Stimulated activated naive CD8-positive, alpha-beta T cell treated with anti-CD3 and anti-CD28 coated beads, Interleukin-15, Interleukin-2, amounts not matched to agents 100 ng/mL and 50 ng/mL, for 24 hours (primary cell): ENCODE results near the gene PARD3B.

ENCODE experiments used
- H3K27ac Mint-ChIP-seq: one replicate; pipeline ENCODE4 v1.8.0; 2021; ENCODE audit warnings: mild to moderate bottlenecking, mixed read lengths
- H3K27me3 Mint-ChIP-seq: one replicate; pipeline ENCODE4 v1.8.0; 2021; ENCODE audit warnings: mixed read lengths
- H3K36me3 Mint-ChIP-seq: one replicate; pipeline ENCODE4 v1.8.0; 2021; ENCODE audit warnings: low read depth, mixed read lengths
- H3K4me1 Mint-ChIP-seq: one replicate; pipeline ENCODE4 v1.8.0; 2021; ENCODE audit warnings: low read depth, mixed read lengths
- H3K4me3 Mint-ChIP-seq: one replicate; pipeline ENCODE4 v1.8.0; 2021; ENCODE audit warnings: mild to moderate bottlenecking, mixed read lengths
- H3K9me3 Mint-ChIP-seq: one replicate; pipeline ENCODE4 v1.8.0; 2021; ENCODE audit warnings: mixed read lengths

The PARD3B gene

GRCh38 chr2:204748286-204748685, 203.0 kb downstream of the PARD3B start:
- Mint-ChIP-seq H3K9me3 (no peaks in the 10 kb centered on the region), H3K27ac (no peak overlapping the region), H3K4me3 (no peak overlapping the region), H3K4me1 (peaks cover 33% of the 10 kb centered on the region), H3K27me3 (no peaks in the 10 kb centered on the region), H3K36me3 (no peaks in the 10 kb centered on the region)

GRCh38 chr2:204749319-204749718, 204.0 kb downstream of the PARD3B start:
- Mint-ChIP-seq H3K27me3 (no peaks in the 10 kb centered on the region), H3K4me3 (peak overlapping the region; percentile 5), H3K36me3 (no peaks in the 10 kb centered on the region), H3K4me1 (peaks cover 22% of the 10 kb centered on the region), H3K27ac (no peak overlapping the region), H3K9me3 (no peaks in the 10 kb centered on the region)

GRCh38 chr2:204750389-204750788, 205.1 kb downstream of the PARD3B start:
- no peaks in the 10 kb centered on the region for H3K9me3 Mint-ChIP-seq
- H3K27me3 Mint-ChIP-seq = no peaks in the 10 kb centered on the region
- H3K4me1 Mint-ChIP-seq = peaks cover 17% of the 10 kb centered on the region
- H3K36me3 Mint-ChIP-seq = no peaks in the 10 kb centered on the region
- H3K4me3 Mint-ChIP-seq = no peak overlapping the region
- H3K27ac Mint-ChIP-seq = no peak overlapping the region

- H3K27ac Mint-ChIP-seq = no peak overlapping the region
- peaks cover 17% of the 10 kb centered on the region for H3K4me1 Mint-ChIP-seq
- no peaks in the 10 kb centered on the region for H3K27me3 Mint-ChIP-seq
- no peaks in the 10 kb centered on the region for H3K9me3 Mint-ChIP-seq
- H3K36me3 Mint-ChIP-seq = no peaks in the 10 kb centered on the region
- H3K4me3 Mint-ChIP-seq = no peak overlapping the region
These were observed 206.2 kb downstream of the PARD3B start for GRCh38 chr2:204751472-204751871.

GRCh38 chr2:204753841-204754240, 208.6 kb downstream of the PARD3B start:
- H3K36me3 Mint-ChIP-seq = no peaks in the 10 kb centered on the region
- H3K9me3 Mint-ChIP-seq = no peaks in the 10 kb centered on the region
- H3K27me3 Mint-ChIP-seq = no peaks in the 10 kb centered on the region
- H3K4me3 Mint-ChIP-seq = no peak overlapping the region
- H3K4me1 Mint-ChIP-seq = peaks cover 16% of the 10 kb centered on the region
- H3K27ac Mint-ChIP-seq = no peak overlapping the region

GRCh38 chr2:204754898-204755297, 209.6 kb downstream of the PARD3B start:
- no peaks in the 10 kb centered on the region for H3K36me3 Mint-ChIP-seq
- no peak overlapping the region for H3K4me3 Mint-ChIP-seq
- no peak overlapping the region for H3K27ac Mint-ChIP-seq
- H3K9me3 Mint-ChIP-seq = no peaks in the 10 kb centered on the region
- H3K4me1 Mint-ChIP-seq = peaks cover 6% of the 10 kb centered on the region
- H3K27me3 Mint-ChIP-seq = no peaks in the 10 kb centered on the region

- Mint-ChIP-seq H3K36me3 (peaks cover 6% of the 10 kb centered on the region), H3K27ac (no peak overlapping the region), H3K4me1 (no peaks in the 10 kb centered on the region), H3K27me3 (no peaks in the 10 kb centered on the region), H3K9me3 (peaks cover 13% of the 10 kb centered on the region), H3K4me3 (no peak overlapping the region)
These were observed 218.9 kb downstream of the PARD3B start for GRCh38 chr2:204763974-204764703.

- Mint-ChIP-seq H3K27me3 (peaks cover 7% of the 10 kb centered on the region), H3K36me3 (no peaks in the 10 kb centered on the region), H3K4me3 (no peak overlapping the region), H3K4me1 (no peaks in the 10 kb centered on the region), H3K9me3 (no peaks in the 10 kb centered on the region), H3K27ac (no peak overlapping the region)
These were observed 225.5 kb downstream of the PARD3B start for GRCh38 chr2:204770735-204771134.

GRCh38 chr2:204771721-204772120, 226.4 kb downstream of the PARD3B start:
- Mint-ChIP-seq H3K9me3 (no peaks in the 10 kb centered on the region), H3K4me3 (no peak overlapping the region), H3K36me3 (no peaks in the 10 kb centered on the region), H3K27ac (no peak overlapping the region), H3K27me3 (peaks cover 7% of the 10 kb centered on the region), H3K4me1 (no peaks in the 10 kb centered on the region)

- Mint-ChIP-seq H3K27ac (no peak overlapping the region), H3K4me3 (no peak overlapping the region), H3K9me3 (no peaks in the 10 kb centered on the region), H3K4me1 (no peaks in the 10 kb centered on the region), H3K36me3 (no peaks in the 10 kb centered on the region), H3K27me3 (peaks cover 7% of the 10 kb centered on the region)
These were observed 227.3 kb downstream of the PARD3B start for GRCh38 chr2:204772546-204772945.

GRCh38 chr2:204775766-204776165, 230.5 kb downstream of the PARD3B start:
- Mint-ChIP-seq H3K27ac (no peak overlapping the region), H3K9me3 (no peaks in the 10 kb centered on the region), H3K27me3 (peaks cover 7% of the 10 kb centered on the region), H3K36me3 (no peaks in the 10 kb centered on the region), H3K4me3 (no peak overlapping the region), H3K4me1 (no peaks in the 10 kb centered on the region)

- H3K36me3 Mint-ChIP-seq = no peaks in the 10 kb centered on the region
- no peaks in the 10 kb centered on the region for H3K9me3 Mint-ChIP-seq
- no peak overlapping the region for H3K27ac Mint-ChIP-seq
- H3K27me3 Mint-ChIP-seq = peaks cover 7% of the 10 kb centered on the region
- H3K4me1 Mint-ChIP-seq = no peaks in the 10 kb centered on the region
- H3K4me3 Mint-ChIP-seq = no peak overlapping the region
These were observed 231.7 kb downstream of the PARD3B start for GRCh38 chr2:204776781-204777559.

- Mint-ChIP-seq H3K27me3 (no peaks in the 10 kb centered on the region), H3K36me3 (no peaks in the 10 kb centered on the region), H3K27ac (no peak overlapping the region), H3K4me3 (no peak overlapping the region), H3K4me1 (no peaks in the 10 kb centered on the region), H3K9me3 (no peaks in the 10 kb centered on the region)
These were observed 234.5 kb downstream of the PARD3B start for GRCh38 chr2:204779771-204780170.

- Mint-ChIP-seq H3K27me3 (no peaks in the 10 kb centered on the region), H3K9me3 (no peaks in the 10 kb centered on the region), H3K27ac (no peak overlapping the region), H3K36me3 (no peaks in the 10 kb centered on the region), H3K4me3 (no peak overlapping the region), H3K4me1 (no peaks in the 10 kb centered on the region)
These were observed 236.7 kb downstream of the PARD3B start for GRCh38 chr2:204781941-204782340.

GRCh38 chr2:204790076-204790475, 244.8 kb downstream of the PARD3B start:
- Mint-ChIP-seq H3K27ac (no peak overlapping the region), H3K4me3 (no peak overlapping the region), H3K36me3 (no peaks in the 10 kb centered on the region), H3K9me3 (no peaks in the 10 kb centered on the region), H3K27me3 (no peaks in the 10 kb centered on the region), H3K4me1 (no peaks in the 10 kb centered on the region)
